Type B pancreatic cell (in vitro differentiated cells): ENCODE data around the gene TBC1D24. TPM values are rescaled to one million over a fixed set of nuclear protein-coding genes. Genes with fewer than 3 reads are reported as not detected.

Experiments used
- DNase-seq: peaks from one replicate; pipeline ENCODE4 v3.0.0; 2021; ENCODE audit warnings: mixed read lengths; ENCODE audit not compliant: unreplicated experiment; ENCODE audit errors: extremely low spot score
- H3K27ac Mint-ChIP-seq: 2 replicates; pipeline ENCODE4 v1.8.0; 2021; ENCODE audit warnings: mild to moderate bottlenecking, mixed read lengths
- H3K27me3 Mint-ChIP-seq: 2 replicates; pipeline ENCODE4 v1.8.0; 2021; ENCODE audit warnings: mixed read lengths
- H3K36me3 Mint-ChIP-seq: 2 replicates; pipeline ENCODE4 v1.8.0; 2021; ENCODE audit warnings: mixed read lengths
- H3K4me1 Mint-ChIP-seq: one replicate; pipeline ENCODE4 v1.8.0; 2021; ENCODE audit warnings: mixed read lengths; ENCODE audit not compliant: unreplicated experiment
- H3K4me3 Mint-ChIP-seq: 2 replicates; pipeline ENCODE4 v1.8.0; 2021; ENCODE audit warnings: mild to moderate bottlenecking, mixed read lengths
- H3K9me3 Mint-ChIP-seq: 2 replicates; pipeline ENCODE4 v1.8.0; 2021; ENCODE audit warnings: mixed read lengths
- CTCF ChIP-seq: fragments of 200-600 bp; sonication (generic); conservative IDR thresholded peaks from 2 replicates; pipeline ENCODE4 v1.5.0; 2021; ENCODE audit warnings: antibody characterized with exemption, mild to moderate bottlenecking
- total RNA-seq: library from RNA; stranded (reverse); gene quantifications from 2 replicates; pipeline ENCODE4 v1.2.1, GENCODE V29; 2021; ENCODE audit warnings: low replicate concordance

The TBC1D24 gene
- total RNA-seq, 1 donor from 2014 or later, result 22.1 TPM

DNA sequence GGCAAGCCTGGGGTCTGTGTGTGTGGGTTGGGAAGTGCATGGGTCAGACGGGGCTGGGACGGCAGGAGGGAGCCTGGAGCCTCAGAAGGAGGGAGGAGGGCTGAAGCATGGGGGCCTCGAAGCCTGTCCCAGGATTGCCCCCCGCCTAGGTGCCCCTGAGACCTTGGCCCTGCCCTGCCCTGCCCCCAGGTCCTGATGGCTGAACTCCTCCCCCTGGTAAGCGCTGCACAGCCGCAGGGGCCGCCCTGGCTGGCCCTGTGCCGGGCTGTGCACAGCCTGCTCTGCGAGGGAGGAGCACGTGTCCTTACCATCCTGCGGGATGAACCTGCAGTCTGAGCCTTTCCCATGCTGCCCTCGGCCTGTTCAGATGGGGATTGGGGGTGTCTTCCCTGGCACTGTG, 10.6 kb upstream of the TBC1D24 start:
- Mint-ChIP-seq H3K4me3 (no peak overlapping the region), H3K27me3 (no peaks in the 10 kb centered on the region), H3K9me3 (no peaks in the 10 kb centered on the region), H3K27ac (no peak overlapping the region), H3K36me3 (no peaks in the 10 kb centered on the region), H3K4me1 (peaks cover 4% of the 10 kb centered on the region)
- TF ChIP-seq CTCF, result no peak
- no peak for DNase-seq

GRCh38 chr16:2465653-2466415, 9.1 kb upstream of the TBC1D24 start:
- TF ChIP-seq CTCF, result peak; percentile 64
- H3K36me3 Mint-ChIP-seq, result no peaks in the 10 kb centered on the region
- H3K9me3 Mint-ChIP-seq, result no peaks in the 10 kb centered on the region
- no peak for DNase-seq
- H3K27ac Mint-ChIP-seq, result peak overlapping the region; percentile 26
- H3K4me3 Mint-ChIP-seq, result no peak overlapping the region
- peaks cover 10% of the 10 kb centered on the region for H3K4me1 Mint-ChIP-seq
- H3K27me3 Mint-ChIP-seq, result peaks cover 9% of the 10 kb centered on the region

DNA sequence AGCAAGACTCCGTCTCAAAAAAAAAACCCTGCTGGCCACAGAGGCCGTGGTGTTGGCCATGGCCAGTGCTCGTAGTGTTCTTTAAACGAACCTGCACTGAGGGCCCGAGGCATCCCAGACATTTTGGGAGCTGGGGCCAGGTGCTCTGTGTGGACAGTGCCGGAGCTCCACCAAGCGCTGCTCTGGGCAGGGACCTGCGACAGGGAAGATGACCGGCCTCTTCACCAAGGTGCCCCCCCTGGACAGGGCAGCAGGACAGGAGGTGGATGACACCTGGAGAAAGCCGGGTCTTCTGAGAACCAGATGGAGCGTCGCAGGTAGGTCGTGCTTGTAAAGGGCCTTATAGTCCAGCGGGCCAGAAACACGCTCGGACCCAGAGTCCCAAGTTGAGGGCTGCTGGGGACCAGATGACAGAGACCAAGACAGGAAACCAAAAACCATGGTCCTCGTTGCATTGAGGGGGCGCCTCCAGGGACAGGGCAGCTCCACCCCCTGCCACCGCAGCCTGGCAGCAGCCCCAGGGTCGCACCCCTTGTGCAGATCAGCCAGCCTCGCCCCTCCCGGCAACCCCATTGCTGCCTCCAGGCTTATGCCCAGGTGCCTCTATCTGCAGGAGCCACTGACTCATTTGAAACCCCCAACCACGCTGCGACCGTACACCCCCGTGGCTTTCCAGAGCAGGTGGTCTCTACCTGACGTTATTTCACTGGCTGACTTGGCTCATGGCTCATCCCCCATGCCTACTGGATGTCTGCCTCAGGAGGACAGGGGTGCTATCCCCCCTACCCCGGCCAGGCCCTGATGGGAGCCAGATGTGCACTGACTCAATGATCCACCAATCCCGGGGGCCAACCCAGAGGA, 8.0 kb upstream of the TBC1D24 start:
- peaks cover 9% of the 10 kb centered on the region for H3K27me3 Mint-ChIP-seq
- no peaks in the 10 kb centered on the region for H3K9me3 Mint-ChIP-seq
- no peaks in the 10 kb centered on the region for H3K36me3 Mint-ChIP-seq
- no peak for DNase-seq
- no peak for TF ChIP-seq CTCF
- H3K27ac Mint-ChIP-seq, result no peak overlapping the region
- H3K4me3 Mint-ChIP-seq, result peak overlapping the region; percentile 60
- H3K4me1 Mint-ChIP-seq, result peaks cover 10% of the 10 kb centered on the region

GRCh38 chr16:2467528-2468232, 7.2 kb upstream of the TBC1D24 start:
- Mint-ChIP-seq H3K27me3 (peaks cover 9% of the 10 kb centered on the region), H3K4me3 (peak overlapping the region; percentile 60), H3K36me3 (no peaks in the 10 kb centered on the region), H3K4me1 (peaks cover 10% of the 10 kb centered on the region), H3K9me3 (no peaks in the 10 kb centered on the region), H3K27ac (no peak overlapping the region)
- peak; percentile 42 for TF ChIP-seq CTCF
- no peak for DNase-seq

GRCh38 chr16:2468233-2468724, 6.6 kb upstream of the TBC1D24 start:
- DNase-seq, result no peak
- H3K4me3 Mint-ChIP-seq, result peak overlapping the region; percentile 78

More at GRCh38 chr16:2468233-2468724, 6.6 kb upstream of the TBC1D24 start:
- no peaks in the 10 kb centered on the region for H3K9me3 Mint-ChIP-seq
- H3K4me1 Mint-ChIP-seq, result peaks cover 10% of the 10 kb centered on the region
- TF ChIP-seq CTCF, result no peak
- peaks cover 9% of the 10 kb centered on the region for H3K27me3 Mint-ChIP-seq
- peak overlapping the region; percentile 31 for H3K27ac Mint-ChIP-seq
- no peaks in the 10 kb centered on the region for H3K36me3 Mint-ChIP-seq
